Measurements from ENCODE around the gene KCTD20.

DNA sequence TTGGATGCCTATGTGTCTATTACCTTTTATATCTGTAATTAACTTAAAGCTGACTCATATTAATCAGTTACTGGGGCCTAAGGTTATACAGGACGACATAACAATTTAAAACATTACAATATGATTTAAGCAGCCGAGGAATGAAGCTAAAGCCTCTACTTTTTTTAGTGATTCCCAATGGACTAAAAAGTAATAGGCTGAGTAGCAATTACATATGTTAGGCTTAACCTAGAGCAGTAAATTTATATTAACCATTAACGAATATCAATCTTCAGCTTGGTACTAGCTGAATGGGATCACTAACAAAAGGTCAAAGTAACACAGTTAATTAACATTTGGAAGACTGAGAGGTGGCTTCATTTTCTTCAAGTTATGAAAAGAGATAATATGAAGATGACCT is 61.4 kb downstream of the KCTD20 start:
- TF ChIP-seq ELF1 (IDR thresholded peaks at IDR 0.05; ENCODE audit: borderline replicate concordance, low read depth) (no peak), FOSL1 (IDR thresholded peaks at IDR 0.05; ENCODE audit: low read depth) (no peak), CTCF (IDR thresholded peaks at IDR 0.05 in 2 of 3, conservative IDR thresholded peaks at IDR 0.05 in 1 of 3; ENCODE audit: borderline replicate concordance in 1 of 3, insufficient read depth in 1 of 3, low read depth in 2 of 3, low read length in 2 of 3) (no peak), YY1 (IDR thresholded peaks at IDR 0.05; ENCODE audit: extremely low read depth, insufficient replicate concordance, low read depth, low read length) (no peak), EZH2 (IDR thresholded peaks at IDR 0.05) (no peak), REST (IDR thresholded peaks at IDR 0.05; ENCODE audit: low read depth) (no peak), RAD21 (IDR thresholded peaks at IDR 0.05; ENCODE audit: low read depth) (no peak)
- TF ChIP-seq, protein P1, sequence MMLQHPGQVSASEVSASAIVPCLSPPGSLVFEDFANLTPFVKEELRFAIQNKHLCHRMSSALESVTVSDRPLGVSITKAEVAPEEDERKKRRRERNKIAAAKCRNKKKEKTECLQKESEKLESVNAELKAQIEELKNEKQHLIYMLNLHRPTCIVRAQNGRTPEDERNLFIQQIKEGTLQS (IDR thresholded peaks at IDR 0.05): no peak
- TF ChIP-seq, protein P2, sequence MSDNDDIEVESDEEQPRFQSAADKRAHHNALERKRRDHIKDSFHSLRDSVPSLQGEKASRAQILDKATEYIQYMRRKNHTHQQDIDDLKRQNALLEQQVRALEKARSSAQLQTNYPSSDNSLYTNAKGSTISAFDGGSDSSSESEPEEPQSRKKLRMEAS (IDR thresholded peaks at IDR 0.05): no peak

All from HCT116 (cell line).